BLaER1 (cell line): Measurements from ENCODE around the gene CRISP1.
"Not testable (repeated sequence)": the region's sequence is repeated elsewhere in the genome, so short reads cannot be mapped to it uniquely, and the experiment has no call there.

Source experiments
- H3K27ac ChIP-seq: shearing (Covaris generic); formaldehyde crosslinking; 2 replicates; pipeline ENCODE4 v1.8.1; 2022
- H3K27me3 ChIP-seq: shearing (Covaris generic); formaldehyde crosslinking; 2 replicates; pipeline ENCODE4 v1.8.1; 2022
- H3K36me3 ChIP-seq: shearing (Covaris generic); formaldehyde crosslinking; 2 replicates; pipeline ENCODE4 v1.8.1; 2022
- H3K4me1 ChIP-seq: shearing (Covaris generic); formaldehyde crosslinking; 2 replicates; pipeline ENCODE4 v1.8.1; 2022
- H3K4me2 ChIP-seq: shearing (Covaris generic); formaldehyde crosslinking; 2 replicates; pipeline ENCODE4 v1.8.1; 2022
- H3K4me3 ChIP-seq: shearing (Covaris generic); formaldehyde crosslinking; 2 replicates; pipeline ENCODE4 v1.8.1; 2022
- H3K9ac ChIP-seq: shearing (Covaris generic); formaldehyde crosslinking; 2 replicates; pipeline ENCODE4 v1.8.1; 2022
- H3K9me3 ChIP-seq: shearing (Covaris generic); formaldehyde crosslinking; 2 replicates; pipeline ENCODE4 v1.8.1; 2022
- H4K20me1 ChIP-seq: shearing (Covaris generic); formaldehyde crosslinking; 2 replicates; pipeline ENCODE4 v1.8.1; 2022
- Cebpa-rat ChIP-seq: shearing (Covaris generic); IDR thresholded peaks from 2 replicates; pipeline ENCODE4 v1.8.1; 2022

The CRISP1 gene

GRCh38 chr6:49799090-49799489 lies 67.2 kb downstream of the CRISP1 start:
- H3K36me3 ChIP-seq: no peaks in the 10 kb centered on the region
- no peak overlapping the region for H3K27ac ChIP-seq
- H3K9ac ChIP-seq: no peak overlapping the region
- TF ChIP-seq Cebpa-rat: no peak
- H3K27me3 ChIP-seq: no peaks in the 10 kb centered on the region
- no peaks in the 10 kb centered on the region for H3K4me1 ChIP-seq
- no peak overlapping the region for H3K4me3 ChIP-seq
- H4K20me1 ChIP-seq: no peaks in the 10 kb centered on the region
- H3K4me2 ChIP-seq: no peak overlapping the region
- no peaks in the 10 kb centered on the region for H3K9me3 ChIP-seq

- H3K9me3 ChIP-seq, H3K4me1 ChIP-seq, H3K4me2 ChIP-seq, H3K9ac ChIP-seq, H3K27me3 ChIP-seq, H4K20me1 ChIP-seq, H3K27ac ChIP-seq, H3K36me3 ChIP-seq, H3K4me3 ChIP-seq: not testable (repeated sequence)
Measured at GRCh38 chr6:49796842-49797455, 69.4 kb downstream of the CRISP1 start.

- Histone ChIP-seq H3K4me3 (no peak overlapping the region), H3K4me2 (no peak overlapping the region), H4K20me1 (no peaks in the 10 kb centered on the region), H3K27ac (no peak overlapping the region), H3K27me3 (no peaks in the 10 kb centered on the region), H3K36me3 (no peaks in the 10 kb centered on the region), H3K9me3 (no peaks in the 10 kb centered on the region), H3K4me1 (no peaks in the 10 kb centered on the region), H3K9ac (no peak overlapping the region)
- no peak for TF ChIP-seq Cebpa-rat
Measured at GRCh38 chr6:49790341-49790740, 76.0 kb downstream of the CRISP1 start.

GRCh38 chr6:49787176-49787575 lies 79.2 kb downstream of the CRISP1 start, which contains the start of gene PGK2:
TSS of gene PGK2 (minus strand) at chr6:49787285. CDS start at chr6:49787187, 98 bp downstream.
- no peak for TF ChIP-seq Cebpa-rat
- Histone ChIP-seq H3K4me1 (no peaks in the 10 kb centered on the region), H3K9ac (no peak within 1 kb of the TSS), H3K4me2 (no peak within 1 kb of the TSS), H3K36me3 (no peaks in the 10 kb centered on the region), H4K20me1 (no peaks in the 10 kb centered on the region), H3K9me3 (no peaks in the 10 kb centered on the region), H3K4me3 (no peak within 1 kb of the TSS), H3K27ac (no peak within 1 kb of the TSS), H3K27me3 (no peaks in the 10 kb centered on the region)

- no peak overlapping the region for H3K27ac ChIP-seq
- H3K4me1 ChIP-seq: no peaks in the 10 kb centered on the region
- TF ChIP-seq Cebpa-rat: no peak
- H3K4me3 ChIP-seq: no peak overlapping the region
- no peak overlapping the region for H3K4me2 ChIP-seq
- H3K36me3 ChIP-seq: no peaks in the 10 kb centered on the region
- no peaks in the 10 kb centered on the region for H3K27me3 ChIP-seq
- H3K9ac ChIP-seq: no peak overlapping the region
- H4K20me1 ChIP-seq: no peaks in the 10 kb centered on the region
- no peaks in the 10 kb centered on the region for H3K9me3 ChIP-seq
Measured at GRCh38 chr6:49784272-49784671, 82.1 kb downstream of the CRISP1 start.
